ENCODE measurements around the gene FCSK.
A peak's percentile ranks its signal among the peaks of the same experiment; 100 is the strongest.

FCSK gene

DNA sequence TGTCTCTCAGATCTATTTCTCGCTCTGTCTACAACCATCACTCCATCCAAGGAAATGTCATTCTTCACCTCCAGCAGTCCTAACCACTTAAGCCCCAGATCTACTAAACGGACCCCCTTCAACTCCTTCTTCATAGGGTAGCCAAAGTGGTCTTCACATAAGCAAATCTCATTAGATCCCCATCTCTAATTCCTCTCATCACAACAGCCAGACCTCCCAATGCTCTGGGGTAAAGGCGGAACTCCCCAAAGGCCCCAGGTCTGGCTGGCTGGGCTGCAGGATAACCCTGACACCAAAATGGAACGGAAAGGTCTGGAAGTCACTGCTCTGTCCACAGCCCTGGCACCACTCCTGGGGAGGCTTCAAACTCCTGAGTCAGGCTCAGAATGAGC, 26.6 kb upstream of the FCSK start:
- Histone ChIP-seq H3K79me2 (ENCODE audit: control insufficient read depth, low read length) (peaks cover 71% of the 10 kb centered on the region), H3K4me1 (ENCODE audit: control insufficient read depth, low read length) (peaks cover 53% of the 10 kb centered on the region)

DNA sequence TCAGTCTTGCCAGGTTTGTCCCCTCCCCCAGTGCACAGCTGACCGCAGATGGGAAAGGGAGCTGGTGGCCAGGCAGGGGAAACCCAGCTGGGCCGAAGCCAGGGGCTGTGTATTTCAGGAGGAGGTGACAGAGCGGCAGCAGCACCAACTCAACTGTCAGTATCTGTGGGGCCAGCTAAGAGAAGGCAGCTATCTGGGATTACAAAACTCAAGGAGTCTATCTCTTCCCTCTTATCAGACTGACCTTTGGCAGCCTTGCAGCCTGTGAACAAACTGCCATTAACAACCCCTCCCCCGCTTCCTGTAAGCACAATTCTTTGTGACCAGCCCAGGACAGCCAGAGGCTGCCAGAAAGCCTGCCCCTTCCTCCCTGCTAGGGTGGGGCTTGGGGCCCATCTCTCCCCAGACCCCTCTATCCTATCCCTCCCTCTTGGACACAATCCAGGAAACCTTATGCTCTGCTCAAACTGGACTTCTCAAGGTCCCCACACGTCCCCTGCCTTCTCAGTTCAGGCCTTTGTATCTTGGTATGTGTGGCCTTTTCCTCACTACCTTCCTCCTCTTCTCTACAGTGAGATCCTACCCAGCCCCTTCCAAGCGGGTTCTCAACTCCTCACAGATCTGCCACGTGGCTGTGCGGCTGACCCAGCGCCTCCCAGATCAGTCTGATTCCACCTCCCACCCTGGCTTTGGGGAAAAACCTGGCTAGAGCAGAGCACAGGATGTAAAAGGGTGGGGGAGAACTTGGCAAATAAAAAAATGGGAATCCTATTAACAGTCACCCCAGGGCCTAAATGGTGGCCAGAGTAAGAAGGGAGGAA, 26.0 kb upstream of the FCSK start:
- no peaks in the 10 kb centered on the region for H3K9me3 ChIP-seq (ENCODE audit: control insufficient read depth, insufficient read depth, low read length)
- peaks cover 35% of the 10 kb centered on the region for H3F3A ChIP-seq (ENCODE audit: control insufficient read depth, insufficient read depth)
- no peaks in the 10 kb centered on the region for H3K27me3 ChIP-seq (ENCODE audit: control insufficient read depth, low read length)
- peaks cover 57% of the 10 kb centered on the region for H3K4me1 ChIP-seq (ENCODE audit: control insufficient read depth, low read length)
- H3K27ac ChIP-seq (ENCODE audit: low read depth, low read length) = peak overlapping the region; percentile 100
- peaks cover 33% of the 10 kb centered on the region for H3K36me3 ChIP-seq (ENCODE audit: control insufficient read depth, low read length)
- H3K4me3 ChIP-seq (ENCODE audit: low read length) = peak overlapping the region; percentile 57
- H3K4me2 ChIP-seq (ENCODE audit: low read length) = peak overlapping the region; percentile 73
- H4K20me1 ChIP-seq (ENCODE audit: control insufficient read depth, insufficient read depth, low read depth, low read length) = no peaks in the 10 kb centered on the region
- H3K79me2 ChIP-seq (ENCODE audit: control insufficient read depth, low read length) = peaks cover 71% of the 10 kb centered on the region
- TF ChIP-seq EZH2phosphoT487 (IDR thresholded peaks at IDR 0.05; ENCODE audit: borderline replicate concordance, low read length) (no peak), CTCF (IDR thresholded peaks at IDR 0.05; ENCODE audit: low read depth, low read length, poor library complexity, severe bottlenecking) (no peak)
- no peaks in the 10 kb centered on the region for H3K9me2 ChIP-seq (replicated peaks; ENCODE audit: control insufficient read depth, low read length)

More for the DNA sequence above, 26.6 kb upstream of the FCSK start:
- H3K4me2 ChIP-seq (ENCODE audit: low read length) = peak overlapping the region; percentile 73
- no peaks in the 10 kb centered on the region for H3K9me2 ChIP-seq (replicated peaks; ENCODE audit: control insufficient read depth, low read length)
- peaks cover 29% of the 10 kb centered on the region for H3F3A ChIP-seq (ENCODE audit: control insufficient read depth, insufficient read depth)
- no peaks in the 10 kb centered on the region for H3K27me3 ChIP-seq (ENCODE audit: control insufficient read depth, low read length)
- H3K4me3 ChIP-seq (ENCODE audit: low read length) = peak overlapping the region; percentile 57
- H3K9me3 ChIP-seq (ENCODE audit: control insufficient read depth, insufficient read depth, low read length) = no peaks in the 10 kb centered on the region
- no peak for TF ChIP-seq EZH2phosphoT487 (IDR thresholded peaks at IDR 0.05; ENCODE audit: borderline replicate concordance, low read length)
- no peak for TF ChIP-seq CTCF (IDR thresholded peaks at IDR 0.05; ENCODE audit: low read depth, low read length, poor library complexity, severe bottlenecking)
- no peaks in the 10 kb centered on the region for H4K20me1 ChIP-seq (ENCODE audit: control insufficient read depth, insufficient read depth, low read depth, low read length)
- H3K27ac ChIP-seq (ENCODE audit: low read depth, low read length) = peak overlapping the region; percentile 100
- peaks cover 30% of the 10 kb centered on the region for H3K36me3 ChIP-seq (ENCODE audit: control insufficient read depth, low read length)

GRCh38 chr16:70429888-70430666, 24.3 kb upstream of the FCSK start:
- Histone ChIP-seq H4K20me1 (ENCODE audit: control insufficient read depth, insufficient read depth, low read depth, low read length) (no peaks in the 10 kb centered on the region), H3K27ac (ENCODE audit: low read depth, low read length) (peak overlapping the region; percentile 100), H3K27me3 (ENCODE audit: control insufficient read depth, low read length) (no peaks in the 10 kb centered on the region), H3K4me1 (ENCODE audit: control insufficient read depth, low read length) (peaks cover 74% of the 10 kb centered on the region), H3K9me3 (ENCODE audit: control insufficient read depth, insufficient read depth, low read length) (no peaks in the 10 kb centered on the region), H3K9me2 (replicated peaks; ENCODE audit: control insufficient read depth, low read length) (no peaks in the 10 kb centered on the region), H3F3A (ENCODE audit: control insufficient read depth, insufficient read depth) (peaks cover 38% of the 10 kb centered on the region), H3K4me3 (ENCODE audit: low read length) (peak overlapping the region; percentile 58), H3K36me3 (ENCODE audit: control insufficient read depth, low read length) (peaks cover 44% of the 10 kb centered on the region), H3K4me2 (ENCODE audit: low read length) (peak overlapping the region; percentile 82), H3K79me2 (ENCODE audit: control insufficient read depth, low read length) (peaks cover 81% of the 10 kb centered on the region)
- TF ChIP-seq EZH2phosphoT487 (IDR thresholded peaks at IDR 0.05; ENCODE audit: borderline replicate concordance, low read length) (no peak), CTCF (IDR thresholded peaks at IDR 0.05; ENCODE audit: low read depth, low read length, poor library complexity, severe bottlenecking) (no peak)
